Transverse colon (tissue), 4 donors: Measurements from ENCODE around the gene TSPAN10. TPM values are rescaled to one million over a fixed set of nuclear protein-coding genes. Genes with fewer than 3 reads are reported as not detected.

Experiments used
- DNase-seq: peaks from one replicate; pipeline ENCODE4 v3.0.0-alpha.2; 2019
- H3K27ac ChIP-seq, 4 donors: fragments of 200-600 bp; sonication (generic); 2 replicates each; pipeline ENCODE4 v1.5.1; 2016 to 2018; ENCODE audit warnings: inconsistent platforms in 4 of 4
- H3K27me3 ChIP-seq: fragments of 200-600 bp; sonication (generic); 2 replicates; pipeline ENCODE4 v1.5.1; 2017; ENCODE audit warnings: inconsistent platforms
- H3K36me3 ChIP-seq, 4 donors: fragments of 200-600 bp; sonication (generic); 2 replicates each; pipeline ENCODE4 v1.5.1; 2017 to 2019; ENCODE audit warnings: inconsistent platforms in 4 of 4
- H3K4me1 ChIP-seq, 4 donors: fragments of 200-600 bp; sonication (generic); 2 replicates each; pipeline ENCODE4 v1.5.1; 2017 to 2020; ENCODE audit warnings: inconsistent platforms in 4 of 4
- H3K4me3 ChIP-seq, 4 donors: fragments of 200-600 bp; sonication (generic); 1 replicate in 1 of 4; 2 replicates in 3 of 4; pipeline versions ENCODE4 v1.5.1 to v1.6.1; 2017 to 2019; ENCODE audit warnings: inconsistent platforms in 4 of 4
- H3K9me3 ChIP-seq, 2 donors: fragments of 200-600 bp; sonication (generic); 2 replicates each; pipeline ENCODE4 v1.5.1; 2017 to 2019; ENCODE audit warnings: inconsistent platforms in 2 of 2
- CTCF ChIP-seq, 5 experiments: fragments of 200-600 bp in 3 of 5; fragments of 450-650 bp in 2 of 5; sonication (generic) in 3 of 5; IDR thresholded peaks; 1 replicate in 2 of 5; 2 replicates in 3 of 5; pipeline ENCODE4 v1.5.1; 2016 to 2017; ENCODE audit warnings: antibody characterized with exemption in 5 of 5, inconsistent platforms in 3 of 5, mild to moderate bottlenecking in 2 of 5, moderate library complexity in 1 of 5
- EP300 ChIP-seq: sonication (generic); formaldehyde crosslinking; IDR thresholded peaks from one replicate; pipeline ENCODE4 v1.6.1; 2017; ENCODE audit warnings: antibody characterized with exemption, low read depth
- POLR2A ChIP-seq: fragments of 450-650 bp; IDR thresholded peaks from one replicate; pipeline ENCODE4 v1.6.1; 2016; ENCODE audit warnings: antibody characterized with exemption, mild to moderate bottlenecking, moderate library complexity
- POLR2AphosphoS5 ChIP-seq, 3 donors: sonication (generic); formaldehyde crosslinking; IDR thresholded peaks; one replicate each; pipeline ENCODE4 v1.6.1; 2016; ENCODE audit warnings: antibody characterized with exemption in 3 of 3
- WGBS, 2 donors: methylation state at CpG; one replicate each; pipeline ENCODE4 v1.1.5; 2018; ENCODE audit warnings: low coverage in 1 of 2; 5-methylcytosine and 5-hydroxymethylcytosine counted together
- in situ Hi-C, 4 donors: fragments of 200-750 bp; cut with MboI; loops; one replicate each; pipeline versions ENCODE4 v1.15.0 to v1.15.1; 2017; ENCODE audit warnings: low sequenced_read_pairs in 3 of 4, low pct_ligation_motif_present in 1 of 4, low pct_unique_long_range_greater_than_20kb in 1 of 4
- intact Hi-C: fragments of 100-400 bp; cut with DNase I; formaldehyde crosslinking; loops from one replicate; pipeline ENCODE4 v1.15.1; 2023; ENCODE audit warnings: low total_unique reads
- total RNA-seq, 4 donors: library from RNA; depleted of rRNA; stranded (reverse); fragments of >200 nt; gene quantifications; one replicate each; pipeline ENCODE4 v1.1.0, GENCODE V29; 2016

TSPAN10 gene
- total RNA-seq, 4 donors from 2014 or later = 0.48 to 0.55 TPM; not detected in 2

- Histone ChIP-seq H3K27me3 (no peaks in the 10 kb centered on the region), H3K4me1 (peaks cover 0 to 4% (median 2%) of the 10 kb centered on the region in 4 donors), H3K9me3 (no peaks in the 10 kb centered on the region), H3K36me3 (peaks cover 0 to 65% (median 25%) of the 10 kb centered on the region in 4 donors), H3K27ac (no peak overlapping the region), H3K4me3 (no peak overlapping the region)
- no peak for DNase-seq
- TF ChIP-seq POLR2AphosphoS5 (IDR thresholded peaks at IDR 0.05) (no peak), EP300 (no peak), POLR2A (no peak), CTCF (IDR thresholded peaks at IDR 0.05) (no peak)
- 86% methylated on average over 17 of the region's 17 CpGs; no CpG with 5 or more reads in 1 of the 2 donors for WGBS, 2 donors
- in situ Hi-C loops = no loop called here
- intact Hi-C loops = no loop called here
Measured at GRCh38 chr17:81690549-81690948, 53.6 kb downstream of the TSPAN10 start.

GRCh38 chr17:81691196-81691595 lies 54.2 kb downstream of the TSPAN10 start:
- peaks cover 0 to 70% (median 26%) of the 10 kb centered on the region in 4 donors for H3K36me3 ChIP-seq
- WGBS, 2 donors = 94% methylated on average over 18 of the region's 18 CpGs; no CpG with 5 or more reads in 1 of the 2 donors
- no peak overlapping the region for H3K4me3 ChIP-seq
- intact Hi-C loops (no loop called here), in situ Hi-C loops (no loop called here)
- no peaks in the 10 kb centered on the region for H3K9me3 ChIP-seq
- TF ChIP-seq EP300 (no peak), POLR2A (no peak), CTCF (IDR thresholded peaks at IDR 0.05) (no peak), POLR2AphosphoS5 (IDR thresholded peaks at IDR 0.05) (no peak)
- no peaks in the 10 kb centered on the region for H3K4me1 ChIP-seq
- H3K27ac ChIP-seq = no peak overlapping the region
- no peak for DNase-seq
- H3K27me3 ChIP-seq = no peaks in the 10 kb centered on the region

- no peaks in the 10 kb centered on the region for H3K27me3 ChIP-seq
- no peaks in the 10 kb centered on the region for H3K9me3 ChIP-seq
- H3K4me3 ChIP-seq = no peak overlapping the region
- TF ChIP-seq POLR2AphosphoS5 (IDR thresholded peaks at IDR 0.05) = no peak
- TF ChIP-seq EP300 = no peak
- no peak for TF ChIP-seq CTCF (IDR thresholded peaks at IDR 0.05)
- TF ChIP-seq POLR2A = no peak
- no peak for DNase-seq
- no peaks in the 10 kb centered on the region for H3K4me1 ChIP-seq
- H3K27ac ChIP-seq = no peak overlapping the region
- H3K36me3 ChIP-seq = peaks cover 0 to 74% (median 28%) of the 10 kb centered on the region in 4 donors
- 99% methylated on average over 19 of the region's 20 CpGs; no CpG with 5 or more reads in 1 of the 2 donors for WGBS, 2 donors
- intact Hi-C loops (no loop called here), in situ Hi-C loops (no loop called here)
Measured at GRCh38 chr17:81691608-81692007, 54.6 kb downstream of the TSPAN10 start.

GRCh38 chr17:81693509-81694210 lies 56.7 kb downstream of the TSPAN10 start:
- in situ Hi-C loops (no loop called here), intact Hi-C loops (no loop called here)
- H3K4me1 ChIP-seq = no peaks in the 10 kb centered on the region
- H3K9me3 ChIP-seq = no peaks in the 10 kb centered on the region
- H3K36me3 ChIP-seq = peaks cover 0 to 80% (median 32%) of the 10 kb centered on the region in 4 donors
- H3K4me3 ChIP-seq = no peak overlapping the region
- no peaks in the 10 kb centered on the region for H3K27me3 ChIP-seq
- no peak overlapping the region for H3K27ac ChIP-seq
- WGBS, 2 donors = 89% methylated on average over 25 of the region's 35 CpGs; no CpG with 5 or more reads in 1 of the 2 donors
- TF ChIP-seq EP300 (no peak), POLR2A (no peak), CTCF (IDR thresholded peaks at IDR 0.05) (no peak), POLR2AphosphoS5 (IDR thresholded peaks at IDR 0.05) (no peak)
- no peak for DNase-seq
